ENCODE results near the gene ASTN2.

GRCh38 chr9:116859763-116860162 lies 555.1 kb downstream of the ASTN2 start:
- TF ChIP-seq CTCF (IDR thresholded peaks at IDR 0.05) (no peak), POLR2A (IDR thresholded peaks at IDR 0.05) (no peak)

All from thyroid gland (tissue), 4 donors.